GM12874 (cell line): ENCODE results near the gene ANO10.

ENCODE experiments used
- TF ChIP-seq, protein P1 (sequence below): IDR thresholded peaks from 2 replicates; pipeline ENCODE4 v1.5.1; 2011; ENCODE audit warnings: low read depth, mild to moderate bottlenecking, control low read depth, low read length, moderate library complexity; ENCODE audit not compliant: insufficient read depth

The ANO10 gene

DNA sequence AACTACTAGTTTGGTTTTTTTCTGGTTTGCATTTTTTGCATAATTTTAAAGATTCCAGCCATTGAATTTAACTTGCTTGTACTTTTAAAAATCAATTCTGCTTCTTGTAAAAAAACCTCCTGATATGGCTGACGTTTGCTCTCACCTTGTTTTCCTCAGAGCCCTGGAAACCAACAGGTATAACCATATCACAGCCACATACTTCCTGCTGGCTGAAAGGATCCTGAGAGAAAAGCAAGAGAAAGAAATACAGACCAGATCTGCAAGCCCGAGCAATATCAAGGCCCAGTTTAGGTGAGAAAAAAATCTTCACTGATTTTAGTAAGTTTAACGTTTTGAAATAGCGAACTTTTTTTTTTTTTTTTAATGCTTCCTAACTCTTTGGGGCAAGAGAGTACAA is 278.6 kb downstream of the ANO10 start:
- TF ChIP-seq, protein P1, sequence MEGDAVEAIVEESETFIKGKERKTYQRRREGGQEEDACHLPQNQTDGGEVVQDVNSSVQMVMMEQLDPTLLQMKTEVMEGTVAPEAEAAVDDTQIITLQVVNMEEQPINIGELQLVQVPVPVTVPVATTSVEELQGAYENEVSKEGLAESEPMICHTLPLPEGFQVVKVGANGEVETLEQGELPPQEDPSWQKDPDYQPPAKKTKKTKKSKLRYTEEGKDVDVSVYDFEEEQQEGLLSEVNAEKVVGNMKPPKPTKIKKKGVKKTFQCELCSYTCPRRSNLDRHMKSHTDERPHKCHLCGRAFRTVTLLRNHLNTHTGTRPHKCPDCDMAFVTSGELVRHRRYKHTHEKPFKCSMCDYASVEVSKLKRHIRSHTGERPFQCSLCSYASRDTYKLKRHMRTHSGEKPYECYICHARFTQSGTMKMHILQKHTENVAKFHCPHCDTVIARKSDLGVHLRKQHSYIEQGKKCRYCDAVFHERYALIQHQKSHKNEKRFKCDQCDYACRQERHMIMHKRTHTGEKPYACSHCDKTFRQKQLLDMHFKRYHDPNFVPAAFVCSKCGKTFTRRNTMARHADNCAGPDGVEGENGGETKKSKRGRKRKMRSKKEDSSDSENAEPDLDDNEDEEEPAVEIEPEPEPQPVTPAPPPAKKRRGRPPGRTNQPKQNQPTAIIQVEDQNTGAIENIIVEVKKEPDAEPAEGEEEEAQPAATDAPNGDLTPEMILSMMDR: no peak

DNA sequence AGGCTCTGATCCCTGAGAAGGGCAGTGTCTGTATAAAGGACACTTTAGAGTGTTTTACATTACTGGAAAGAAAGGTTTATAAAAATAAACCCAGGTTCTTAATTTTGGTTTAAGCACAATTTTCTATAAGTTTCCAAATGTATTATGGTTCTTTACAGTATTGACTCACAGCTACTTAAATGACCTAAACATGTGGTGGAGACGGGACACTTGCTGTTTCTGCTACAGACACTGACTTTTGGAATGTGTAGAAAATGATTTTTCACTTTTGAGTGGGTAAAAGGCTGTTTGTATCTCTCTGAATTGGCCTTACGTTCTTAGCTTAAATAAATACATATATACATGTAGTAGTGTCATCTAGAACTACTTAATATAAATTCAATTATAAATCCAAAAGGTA is 280.0 kb downstream of the ANO10 start:
- TF ChIP-seq, protein P1: no peak

DNA sequence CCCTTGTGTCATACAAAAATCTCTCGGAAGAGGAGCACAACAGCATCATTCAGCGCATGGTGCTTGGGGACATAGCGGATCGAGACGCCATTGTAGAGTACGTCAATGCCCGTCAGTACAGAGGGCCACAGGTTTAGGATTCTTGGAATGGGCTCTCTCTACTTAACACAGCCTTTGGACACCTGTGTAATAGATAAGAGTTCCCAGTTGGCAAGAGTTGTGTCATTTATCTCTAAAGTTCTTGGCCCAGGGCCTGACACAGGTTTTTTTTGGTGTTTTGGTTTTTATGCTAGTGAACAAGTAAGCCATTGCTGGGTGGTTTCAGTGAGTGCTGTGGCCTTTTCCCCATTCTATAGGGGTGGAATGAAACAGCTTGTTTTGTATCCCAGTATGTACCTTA is 281.4 kb downstream of the ANO10 start:
- TF ChIP-seq, protein P1: no peak

DNA sequence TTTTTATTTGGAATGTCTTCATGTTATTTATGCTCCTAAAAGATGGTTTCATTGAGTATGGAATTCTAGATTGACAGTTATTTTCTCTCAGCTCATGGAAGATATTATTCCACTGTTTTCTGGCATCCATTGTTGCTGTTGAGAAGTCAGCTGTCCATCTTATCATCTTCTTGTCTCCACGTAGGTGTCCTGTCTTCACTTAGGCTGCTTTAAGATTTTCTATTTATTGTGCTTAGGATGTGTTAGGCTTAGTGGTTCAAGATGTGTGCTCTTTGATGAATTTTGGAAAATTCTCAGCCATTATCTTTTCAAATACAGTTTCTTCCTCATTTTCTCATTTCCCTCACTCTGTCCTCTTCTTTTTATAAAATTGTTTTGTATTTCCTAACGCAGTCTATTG is 283.5 kb downstream of the ANO10 start:
- TF ChIP-seq, protein P1: no peak

DNA sequence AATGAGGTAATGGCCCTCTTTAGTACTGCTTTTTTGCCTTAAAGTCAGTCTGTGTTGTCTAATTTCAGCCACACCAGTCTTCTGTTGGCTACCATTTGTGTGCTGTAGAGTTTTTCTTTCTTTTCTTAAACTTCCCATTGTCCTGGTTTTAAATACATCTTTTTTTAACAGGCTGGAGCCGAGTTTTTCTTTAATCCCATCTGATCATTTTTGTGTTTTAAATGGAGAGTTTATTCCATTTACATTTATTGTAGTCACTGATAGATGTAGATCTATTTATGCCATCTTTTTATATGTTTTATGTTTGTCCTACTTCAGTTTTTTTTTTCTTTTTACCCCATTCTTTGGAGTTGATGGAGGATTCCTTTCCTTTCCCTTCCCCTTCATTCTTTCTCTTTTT is 286.0 kb downstream of the ANO10 start:
- TF ChIP-seq, protein P1: no peak

DNA sequence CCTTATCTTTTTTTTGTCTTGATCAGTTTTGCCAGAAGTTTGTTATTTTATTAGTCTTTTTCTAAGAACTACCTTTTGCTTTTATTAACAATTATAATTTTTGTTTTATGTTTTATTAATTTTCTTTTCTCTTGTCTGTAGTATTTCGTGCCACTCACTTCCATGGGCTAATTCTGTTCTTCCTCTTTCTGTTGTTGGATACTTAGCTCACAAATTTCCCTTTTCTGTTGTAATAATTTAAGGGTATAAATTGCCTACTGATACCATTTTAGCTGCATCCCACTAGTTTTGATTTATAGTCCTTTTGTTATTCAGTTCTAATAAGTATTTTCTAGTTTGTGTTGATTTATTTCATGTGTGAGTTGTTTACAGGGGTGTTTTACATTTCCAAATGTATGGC is 286.8 kb downstream of the ANO10 start:
- TF ChIP-seq, protein P1: no peak

DNA sequence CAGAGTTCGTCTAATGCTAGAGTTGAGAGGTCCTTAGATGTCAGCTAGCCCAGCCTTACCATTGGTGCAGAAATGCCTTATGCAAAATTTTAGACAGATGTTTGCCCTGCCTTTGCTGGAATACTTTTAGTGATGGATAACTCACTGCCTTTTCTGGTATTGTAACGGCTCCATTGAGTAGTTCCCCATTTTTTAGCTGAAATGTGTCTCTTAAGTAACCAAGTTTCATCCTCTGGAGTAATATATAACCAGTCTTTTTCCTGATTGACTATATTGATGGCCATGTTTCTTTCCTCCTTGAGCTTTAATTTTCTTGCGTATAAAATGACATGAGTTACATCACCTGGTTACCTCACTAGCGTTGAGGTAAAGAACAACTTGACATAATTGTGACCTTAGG is 290.4 kb downstream of the ANO10 start:
- TF ChIP-seq, protein P1: no peak

DNA sequence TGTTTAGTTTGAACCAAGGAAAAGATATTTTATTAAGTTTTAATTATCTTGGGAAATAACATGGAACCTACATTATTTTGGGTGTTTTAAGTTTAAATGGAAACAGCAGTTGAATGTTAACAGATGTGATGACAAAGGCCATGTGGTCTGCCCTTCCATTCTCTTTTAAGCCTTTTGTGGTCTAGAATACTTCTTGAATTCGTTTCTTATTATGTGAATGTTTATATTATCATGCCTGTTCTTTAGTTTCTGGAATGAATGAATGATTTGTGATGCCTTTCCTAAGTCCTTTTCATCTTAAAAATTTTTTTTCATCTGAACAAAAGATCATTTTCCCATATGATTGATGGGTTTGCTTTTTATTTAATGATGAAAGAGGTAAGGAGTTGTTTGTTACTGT is 290.8 kb downstream of the ANO10 start:
- TF ChIP-seq, protein P1: no peak
